GOT3 (cell line): Measurements from ENCODE around the gene PRKCE.

ENCODE experiments used
- DNase-seq: peaks from one replicate; lab custom pipeline; 2025; ENCODE audit warnings: mixed read lengths; lab: John Stamatoyannopoulos, UW

The PRKCE gene

GRCh38 chr2:46147626-46148368, 496.3 kb downstream of the PRKCE start:
- no peak for DNase-seq

- DNase-seq: no peak
Observed at GRCh38 chr2:46148369-46148736, 496.9 kb downstream of the PRKCE start.

GRCh38 chr2:46150445-46150955, 499.0 kb downstream of the PRKCE start:
- DNase-seq: no peak

DNA sequence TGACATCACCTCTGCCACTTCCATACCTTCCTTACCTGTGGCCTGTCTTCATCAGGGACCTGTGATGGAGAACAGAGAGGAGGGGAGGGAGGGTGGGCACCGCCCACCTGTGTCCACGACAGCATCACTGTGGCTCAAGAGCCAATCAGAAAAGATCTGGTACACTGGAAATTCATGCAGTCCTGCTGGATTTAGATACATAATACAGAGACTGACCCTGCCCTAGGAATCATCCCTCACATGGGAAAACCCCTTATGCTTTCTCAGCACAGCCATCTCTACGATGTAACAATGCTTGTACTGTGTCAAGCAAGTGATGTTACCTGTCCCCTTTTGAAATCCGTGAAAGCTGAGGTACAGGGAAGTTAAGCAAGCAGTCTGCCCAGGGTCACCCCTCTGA, 500.1 kb downstream of the PRKCE start:
- DNase-seq: no peak

DNA sequence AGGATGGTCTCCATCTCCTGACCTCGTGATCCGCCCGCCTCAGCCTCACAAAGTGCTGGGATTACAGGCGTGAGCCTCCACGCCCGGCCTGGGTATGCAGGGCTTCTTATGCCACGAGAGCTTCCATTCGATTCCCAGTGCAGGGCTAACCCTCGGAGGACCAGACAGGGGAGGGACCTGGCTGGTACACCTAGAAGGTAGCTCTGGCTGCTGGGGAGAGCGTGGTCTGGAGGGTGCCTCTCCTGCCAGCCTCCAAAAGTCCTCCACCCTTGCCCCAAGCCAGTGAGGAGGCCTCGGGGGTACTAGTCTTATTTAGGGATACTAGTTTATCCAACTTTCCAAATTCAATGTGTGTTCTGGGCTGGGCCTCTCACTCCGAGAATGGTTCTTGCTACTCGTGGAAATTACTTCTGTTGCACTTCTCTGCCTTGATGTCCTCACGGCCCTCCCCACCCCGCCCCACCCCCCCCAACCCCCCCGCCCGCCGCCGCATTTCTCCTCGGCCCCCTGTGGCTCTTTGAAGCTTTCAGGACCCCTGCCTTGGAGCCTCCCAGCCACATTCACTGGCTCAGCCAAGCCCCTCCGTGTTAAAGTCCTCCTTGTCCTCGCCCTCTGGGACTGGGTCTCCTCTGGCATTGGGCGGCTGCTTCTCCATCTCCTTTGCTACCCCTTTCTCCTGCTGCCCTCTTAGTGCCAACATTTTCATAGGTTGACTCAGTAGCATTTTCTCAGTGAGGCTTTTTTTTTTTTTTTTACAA, 502.7 kb downstream of the PRKCE start:
- DNase-seq: no peak

- DNase-seq: no peak
Observed at GRCh38 chr2:46157072-46157965, 505.8 kb downstream of the PRKCE start.

GRCh38 chr2:46157966-46158310, 506.5 kb downstream of the PRKCE start:
- no peak for DNase-seq

- DNase-seq: no peak
Observed at GRCh38 chr2:46158661-46159060, 507.2 kb downstream of the PRKCE start.

DNA sequence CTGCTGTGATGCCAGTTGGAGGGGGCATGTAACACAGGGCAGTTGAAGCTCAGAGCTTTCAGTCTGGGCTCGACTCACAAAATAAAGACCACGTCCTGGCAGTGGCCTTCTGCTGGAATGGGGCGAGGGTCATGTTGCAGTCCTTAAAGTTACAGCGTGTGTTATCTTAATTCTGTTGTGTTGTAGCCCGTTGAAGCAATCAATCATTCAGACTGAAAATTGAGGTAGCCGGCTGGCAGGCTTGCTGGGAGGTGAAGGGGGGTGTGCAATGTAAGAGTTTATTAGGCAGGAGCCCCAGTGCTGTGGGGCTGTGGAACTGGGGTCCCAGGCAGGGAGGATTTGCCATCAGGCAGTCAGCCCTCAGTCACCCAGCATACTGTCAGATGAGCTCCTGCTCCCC, 508.9 kb downstream of the PRKCE start:
- DNase-seq: no peak

- DNase-seq: no peak
Observed at GRCh38 chr2:46161315-46161714, 509.8 kb downstream of the PRKCE start.

DNA sequence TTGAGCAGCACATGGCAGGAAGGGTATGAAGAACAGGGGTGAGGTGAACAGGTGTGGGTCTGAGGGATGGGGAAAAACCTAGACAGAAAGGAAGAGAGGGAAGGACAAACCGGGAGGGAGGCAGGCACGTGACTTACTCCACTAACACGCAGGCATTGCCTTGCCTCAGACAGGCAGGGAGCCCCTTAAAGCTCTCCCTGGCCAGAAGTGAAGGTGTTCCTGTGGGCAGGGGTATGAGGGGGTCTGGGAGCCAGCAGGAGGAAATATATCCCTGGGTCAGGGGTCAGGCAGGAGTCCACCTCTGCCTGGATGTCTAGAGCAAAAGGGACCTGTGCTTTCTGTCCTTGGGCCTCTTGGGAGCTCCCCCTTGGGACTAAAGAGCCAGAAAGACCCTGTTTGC, 510.4 kb downstream of the PRKCE start:
- DNase-seq: no peak

DNA sequence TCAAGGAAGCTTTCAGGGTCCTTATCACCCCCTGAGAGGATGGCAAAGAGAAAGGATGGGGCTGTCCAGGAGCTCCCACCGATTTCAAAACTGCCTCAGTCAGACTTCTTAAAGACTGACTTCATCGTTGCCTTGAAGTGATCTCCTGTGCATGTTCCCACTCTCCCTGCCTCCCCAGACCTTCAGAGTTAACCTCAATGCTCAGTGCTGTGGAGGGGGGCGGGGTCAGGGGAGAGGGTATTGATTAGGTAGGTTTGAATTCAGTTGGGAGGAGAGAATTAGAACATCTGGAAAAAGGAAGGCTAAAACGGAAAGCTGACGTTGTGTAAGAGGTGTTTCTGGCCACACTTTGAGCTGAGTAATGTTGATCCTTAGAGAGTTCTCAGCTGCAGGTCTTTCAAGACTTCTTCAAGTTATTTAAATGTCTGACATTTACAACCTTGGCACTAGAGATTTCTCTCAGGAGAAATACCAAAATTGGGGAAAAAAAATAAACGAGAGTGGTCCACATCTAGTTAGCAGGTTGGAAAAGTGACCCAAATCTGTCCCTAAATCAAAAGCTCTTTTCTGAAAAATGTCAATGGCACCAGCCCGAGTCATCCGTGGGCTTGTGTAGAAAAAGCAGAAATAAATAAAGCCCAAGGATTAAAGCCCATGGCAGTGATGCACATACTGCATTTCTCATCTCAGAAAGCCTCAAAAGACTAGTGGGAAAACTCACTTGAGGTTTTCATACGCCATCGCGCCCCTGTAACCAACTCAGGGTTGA, 511.0 kb downstream of the PRKCE start:
- no peak for DNase-seq

- no peak for DNase-seq
Observed at GRCh38 chr2:46163098-46163430, 511.6 kb downstream of the PRKCE start.

- no peak for DNase-seq
Observed at GRCh38 chr2:46163804-46164528, 512.5 kb downstream of the PRKCE start.

- DNase-seq: peak; percentile 27
Observed at GRCh38 chr2:46164529-46165301, 513.2 kb downstream of the PRKCE start.

- DNase-seq: no peak
Observed at GRCh38 chr2:46165916-46166315, 514.4 kb downstream of the PRKCE start.

DNA sequence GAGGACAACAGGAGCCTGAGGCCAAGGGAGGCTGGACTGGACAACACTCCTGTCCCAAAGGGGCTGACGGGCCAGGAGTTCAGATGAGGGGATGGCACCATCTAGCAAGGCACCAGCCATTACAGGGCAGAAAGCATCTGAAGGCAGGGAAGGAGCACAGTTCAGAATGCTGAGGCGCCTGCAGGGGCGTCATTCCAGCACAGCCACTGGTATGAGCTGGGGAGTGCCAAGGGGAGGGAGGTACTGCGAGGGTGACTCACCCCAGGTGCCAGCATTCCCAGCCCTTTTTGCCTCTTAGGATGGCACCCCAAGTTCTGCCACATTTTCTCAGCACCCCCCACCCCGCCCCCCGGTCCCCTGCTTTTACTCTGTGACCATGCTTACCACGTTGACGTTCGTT, 515.9 kb downstream of the PRKCE start:
- DNase-seq: no peak

- no peak for DNase-seq
Observed at GRCh38 chr2:46167924-46168323, 516.4 kb downstream of the PRKCE start.

GRCh38 chr2:46169467-46169866, 518.0 kb downstream of the PRKCE start:
- no peak for DNase-seq

DNA sequence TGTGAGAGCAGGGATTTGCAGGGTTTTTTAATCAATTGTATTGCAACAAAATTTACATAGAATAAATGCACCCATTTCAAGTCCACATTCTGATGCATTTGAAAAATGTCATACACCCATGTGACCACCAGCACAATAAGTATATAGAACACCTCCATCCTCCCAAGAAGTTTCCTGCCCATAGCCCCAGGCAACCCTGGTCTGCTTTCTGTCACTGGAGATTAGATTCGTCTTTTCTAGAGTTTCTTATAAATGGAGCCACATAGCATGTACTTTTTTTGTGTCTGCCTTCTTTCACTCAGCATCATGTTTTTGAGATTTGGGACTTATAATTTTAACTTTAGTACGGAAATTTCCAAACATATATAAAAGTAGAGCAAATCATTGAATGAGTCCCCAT, 518.6 kb downstream of the PRKCE start:
- no peak for DNase-seq
